Activated T-cell treated with anti-CD3 and anti-CD28 coated beads, Interleukin-2, amount 50 U/mL, for 72 hours (primary cell): ENCODE measurements around the gene ABCC1. TPM values are rescaled to one million over a fixed set of nuclear protein-coding genes. Genes with fewer than 3 reads are reported as not detected.
"Not testable (repeated sequence)": the region's sequence is repeated elsewhere in the genome, so short reads cannot be mapped to it uniquely, and the experiment has no call there.

Source experiments
- ATAC-seq, 2 donors: fragments of 150-1000 bp; cut with Tn5 transposase; replicated peaks in 1 of 2; 2 replicates each; pipeline ENCODE4 v1.10.0; 2021; ENCODE audit warnings: moderate library complexity in 2 of 2, mild to moderate bottlenecking in 1 of 2
- DNase-seq, 2 donors: peaks; one replicate each; pipeline ENCODE4 v3.0.0; 2021 to 2022; ENCODE audit warnings: mixed read lengths in 1 of 2
- H3K27ac Mint-ChIP-seq: one replicate; pipeline ENCODE4 v1.8.0; 2022; ENCODE audit warnings: mild to moderate bottlenecking, moderate library complexity, mixed read lengths
- H3K27me3 Mint-ChIP-seq: one replicate; pipeline ENCODE4 v1.8.0; 2022; ENCODE audit warnings: low read depth, mixed read lengths
- H3K36me3 Mint-ChIP-seq, 2 donors: one replicate each; pipeline ENCODE4 v1.8.0; 2022; ENCODE audit warnings: mixed read lengths in 2 of 2, mild to moderate bottlenecking in 1 of 2; ENCODE audit not compliant: insufficient read depth in 2 of 2
- H3K4me1 Mint-ChIP-seq: one replicate; pipeline ENCODE4 v1.8.0; 2022; ENCODE audit warnings: low read depth, mixed read lengths
- H3K4me3 Mint-ChIP-seq, 2 donors: one replicate each; pipeline ENCODE4 v1.8.0; 2022; ENCODE audit warnings: mild to moderate bottlenecking in 2 of 2, mixed read lengths in 2 of 2, moderate library complexity in 2 of 2
- H3K9me3 Mint-ChIP-seq, 2 donors: one replicate each; pipeline ENCODE4 v1.8.0; 2022; ENCODE audit warnings: mixed read lengths in 2 of 2
- total RNA-seq, 2 donors: library from RNA; stranded (reverse); gene quantifications; one replicate each; pipeline ENCODE4 v1.2.3, GENCODE V29; 2022

The ABCC1 gene
- total RNA-seq, 2 donors from 2014 or later = 82.3 to 90.4 TPM

- H3K9me3 Mint-ChIP-seq, H3K36me3 Mint-ChIP-seq, H3K4me3 Mint-ChIP-seq: not testable (repeated sequence)
Measured at GRCh38 chr16:16190966-16191365, 241.6 kb downstream of the ABCC1 start.

GRCh38 chr16:16191493-16192167 lies 242.2 kb downstream of the ABCC1 start:
- Mint-ChIP-seq H3K27me3 (peaks cover 8% of the 10 kb centered on the region), H3K4me1 (no peaks in the 10 kb centered on the region), H3K36me3 (no peaks in the 10 kb centered on the region), H3K4me3 (no peak overlapping the region), H3K27ac (no peak overlapping the region), H3K9me3 (no peaks in the 10 kb centered on the region)
- no peak for DNase-seq
- ATAC-seq = no peak

More at GRCh38 chr16:16190966-16191365, 241.6 kb downstream of the ABCC1 start:
- not testable (repeated sequence) for H3K4me1 Mint-ChIP-seq, DNase-seq, H3K27ac Mint-ChIP-seq, ATAC-seq, H3K27me3 Mint-ChIP-seq

Other genes with a start within 250 kb of the ABCC1 start
- not detected for gene MYH11, start 92.6 kb upstream of the ABCC1 start, total RNA-seq
- 10 to 100 TPM; 59.4 to 81.5 TPM for gene CEP20, start 61.0 kb upstream of the ABCC1 start, total RNA-seq